ENCODE measurements around the gene LRRC74B.

GRCh38 chr22:21077884-21078508 lies 32.2 kb downstream of the LRRC74B start:
- TF ChIP-seq CTCF (IDR thresholded peaks at IDR 0.05) (no peak), POLR2A (IDR thresholded peaks at IDR 0.05; ENCODE audit: low read depth) (no peak), POLR2AphosphoS5 (IDR thresholded peaks at IDR 0.05) (no peak), EP300 (IDR thresholded peaks at IDR 0.05) (no peak)
